Vagina (tissue), 2 donors: Measurements from ENCODE around the gene TSN.

Experiments used
- CTCF ChIP-seq, 3 experiments: fragments of 450-650 bp in 2 of 3; fragments of 200-600 bp in 1 of 3; sonication (generic) in 1 of 3; IDR thresholded peaks; one replicate each; pipeline ENCODE4 v1.5.1; 2017 to 2019; ENCODE audit warnings: antibody characterized with exemption in 3 of 3, mild to moderate bottlenecking in 2 of 3, moderate library complexity in 2 of 3
- POLR2AphosphoS5 ChIP-seq, 2 donors: sonication (generic); formaldehyde crosslinking; IDR thresholded peaks; one replicate each; pipeline ENCODE4 v1.9.0; 2017; ENCODE audit warnings: antibody characterized with exemption in 2 of 2, mild to moderate bottlenecking in 2 of 2, low read depth in 1 of 2; ENCODE audit not compliant: insufficient read depth in 1 of 2

DNA sequence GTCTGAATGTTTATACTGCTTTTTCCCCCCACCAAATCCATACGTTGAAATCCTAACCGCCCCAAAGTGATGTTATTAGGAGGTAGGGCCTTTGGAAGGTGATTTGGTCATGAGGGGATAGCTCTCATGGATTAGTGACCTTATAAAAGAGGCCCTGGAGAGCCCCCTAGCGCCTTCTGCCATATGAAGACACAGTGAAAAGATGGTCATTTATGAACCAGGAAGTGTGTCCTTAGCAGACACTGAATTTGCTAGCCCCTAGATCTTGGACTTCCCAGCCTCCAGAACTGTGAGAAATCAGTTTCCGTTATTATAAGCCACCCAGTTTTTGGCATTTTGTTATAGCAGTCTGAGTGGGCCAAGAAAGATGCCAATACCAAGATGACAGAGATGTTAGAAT, 7.2 kb upstream of the TSN start:
- TF ChIP-seq CTCF (IDR thresholded peaks at IDR 0.05), result no peak
- no peak for TF ChIP-seq POLR2AphosphoS5 (IDR thresholded peaks at IDR 0.05; ENCODE audit: insufficient read depth in 1 of 2, low read depth in 1 of 2)
